ENCODE results near the gene COPS3. TPM values are rescaled to one million over a fixed set of nuclear protein-coding genes. Genes with fewer than 3 reads are reported as not detected.

Gene COPS3
- total RNA-seq, 1 experiment from 2014 or later, result 50.7 TPM

- Mint-ChIP-seq H3K4me1 (ENCODE audit: low read depth, unreplicated experiment) (no peaks in the 10 kb centered on the region), H3K4me3 (ENCODE audit: low read depth, unreplicated experiment) (no peak overlapping the region), H3K27ac (ENCODE audit: unreplicated experiment) (no peak overlapping the region), H3K36me3 (ENCODE audit: insufficient read depth, unreplicated experiment) (peaks cover 30% of the 10 kb centered on the region), H3K9me3 (ENCODE audit: low read depth, unreplicated experiment) (no peaks in the 10 kb centered on the region), H3K27me3 (ENCODE audit: unreplicated experiment) (no peaks in the 10 kb centered on the region)
- BruUV-seq (replicated peaks), result no TSS peak
- TF ChIP-seq, protein P1, sequence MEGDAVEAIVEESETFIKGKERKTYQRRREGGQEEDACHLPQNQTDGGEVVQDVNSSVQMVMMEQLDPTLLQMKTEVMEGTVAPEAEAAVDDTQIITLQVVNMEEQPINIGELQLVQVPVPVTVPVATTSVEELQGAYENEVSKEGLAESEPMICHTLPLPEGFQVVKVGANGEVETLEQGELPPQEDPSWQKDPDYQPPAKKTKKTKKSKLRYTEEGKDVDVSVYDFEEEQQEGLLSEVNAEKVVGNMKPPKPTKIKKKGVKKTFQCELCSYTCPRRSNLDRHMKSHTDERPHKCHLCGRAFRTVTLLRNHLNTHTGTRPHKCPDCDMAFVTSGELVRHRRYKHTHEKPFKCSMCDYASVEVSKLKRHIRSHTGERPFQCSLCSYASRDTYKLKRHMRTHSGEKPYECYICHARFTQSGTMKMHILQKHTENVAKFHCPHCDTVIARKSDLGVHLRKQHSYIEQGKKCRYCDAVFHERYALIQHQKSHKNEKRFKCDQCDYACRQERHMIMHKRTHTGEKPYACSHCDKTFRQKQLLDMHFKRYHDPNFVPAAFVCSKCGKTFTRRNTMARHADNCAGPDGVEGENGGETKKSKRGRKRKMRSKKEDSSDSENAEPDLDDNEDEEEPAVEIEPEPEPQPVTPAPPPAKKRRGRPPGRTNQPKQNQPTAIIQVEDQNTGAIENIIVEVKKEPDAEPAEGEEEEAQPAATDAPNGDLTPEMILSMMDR (IDR thresholded peaks at IDR 0.05; ENCODE audit: unreplicated experiment), result no peak
- DNase-seq, result no peak
- intact Hi-C loops (cut with micrococcal nuclease; ENCODE audit: unreplicated experiment), result no loop called here
- CTCF ChIA-PET, result no interaction called here
Measured at GRCh38 chr17:17203173-17203730, 77.8 kb downstream of the COPS3 start.

DNA sequence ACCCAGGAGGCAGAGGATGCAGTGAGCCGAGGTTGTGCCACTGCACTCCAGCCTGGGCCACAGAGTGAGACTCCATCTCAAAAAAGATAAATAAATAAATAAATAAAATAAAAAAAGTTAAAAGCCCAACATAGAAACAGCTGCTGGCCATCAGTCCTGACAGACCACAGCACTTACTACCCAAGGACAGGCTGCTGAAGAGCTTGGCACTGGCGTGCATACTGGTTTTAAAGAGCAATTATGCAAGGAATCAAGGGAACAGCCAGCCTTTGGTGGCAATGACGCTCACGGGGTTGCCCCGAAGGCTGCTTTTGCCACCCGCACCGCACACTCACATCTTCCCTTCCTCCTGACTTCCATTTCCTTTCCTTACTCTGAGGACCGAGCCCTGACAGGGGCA, 79.1 kb downstream of the COPS3 start:
- no peak overlapping the region for H3K4me3 Mint-ChIP-seq (ENCODE audit: low read depth, unreplicated experiment)
- CTCF ChIA-PET, result no interaction called here
- TF ChIP-seq, protein P1 (IDR thresholded peaks at IDR 0.05; ENCODE audit: unreplicated experiment), result no peak
- no peaks in the 10 kb centered on the region for H3K4me1 Mint-ChIP-seq (ENCODE audit: low read depth, unreplicated experiment)
- no peak overlapping the region for H3K27ac Mint-ChIP-seq (ENCODE audit: unreplicated experiment)
- H3K36me3 Mint-ChIP-seq (ENCODE audit: insufficient read depth, unreplicated experiment), result peaks cover 36% of the 10 kb centered on the region
- intact Hi-C loops (cut with micrococcal nuclease; ENCODE audit: unreplicated experiment), result no loop called here
- no TSS peak for BruUV-seq (replicated peaks)
- no peaks in the 10 kb centered on the region for H3K9me3 Mint-ChIP-seq (ENCODE audit: low read depth, unreplicated experiment)
- no peak for DNase-seq
- H3K27me3 Mint-ChIP-seq (ENCODE audit: unreplicated experiment), result no peaks in the 10 kb centered on the region

- Mint-ChIP-seq H3K9me3 (ENCODE audit: low read depth, unreplicated experiment) (no peaks in the 10 kb centered on the region), H3K27me3 (ENCODE audit: unreplicated experiment) (no peaks in the 10 kb centered on the region), H3K36me3 (ENCODE audit: insufficient read depth, unreplicated experiment) (peaks cover 29% of the 10 kb centered on the region), H3K4me1 (ENCODE audit: low read depth, unreplicated experiment) (no peaks in the 10 kb centered on the region), H3K27ac (ENCODE audit: unreplicated experiment) (no peak overlapping the region), H3K4me3 (ENCODE audit: low read depth, unreplicated experiment) (no peak overlapping the region)
- CTCF ChIA-PET, result no interaction called here
- TF ChIP-seq, protein P1 (IDR thresholded peaks at IDR 0.05; ENCODE audit: unreplicated experiment), result no peak
- intact Hi-C loops (cut with micrococcal nuclease; ENCODE audit: unreplicated experiment), result no loop called here
- no peak for DNase-seq
- no TSS peak for BruUV-seq (replicated peaks)
Measured at GRCh38 chr17:17201271-17201670, 79.8 kb downstream of the COPS3 start.

GRCh38 chr17:17200831-17201230, 80.2 kb downstream of the COPS3 start:
- Mint-ChIP-seq H3K4me1 (ENCODE audit: low read depth, unreplicated experiment) (no peaks in the 10 kb centered on the region), H3K27me3 (ENCODE audit: unreplicated experiment) (no peaks in the 10 kb centered on the region), H3K36me3 (ENCODE audit: insufficient read depth, unreplicated experiment) (peaks cover 25% of the 10 kb centered on the region), H3K27ac (ENCODE audit: unreplicated experiment) (no peak overlapping the region), H3K4me3 (ENCODE audit: low read depth, unreplicated experiment) (no peak overlapping the region), H3K9me3 (ENCODE audit: low read depth, unreplicated experiment) (no peaks in the 10 kb centered on the region)
- TF ChIP-seq, protein P1 (IDR thresholded peaks at IDR 0.05; ENCODE audit: unreplicated experiment), result no peak
- intact Hi-C loops (cut with micrococcal nuclease; ENCODE audit: unreplicated experiment), result no loop called here
- DNase-seq, result no peak
- CTCF ChIA-PET, result no interaction called here
- BruUV-seq (replicated peaks), result no TSS peak
